ENCODE data around the gene IGF2BP1.

IGF2BP1 gene

DNA sequence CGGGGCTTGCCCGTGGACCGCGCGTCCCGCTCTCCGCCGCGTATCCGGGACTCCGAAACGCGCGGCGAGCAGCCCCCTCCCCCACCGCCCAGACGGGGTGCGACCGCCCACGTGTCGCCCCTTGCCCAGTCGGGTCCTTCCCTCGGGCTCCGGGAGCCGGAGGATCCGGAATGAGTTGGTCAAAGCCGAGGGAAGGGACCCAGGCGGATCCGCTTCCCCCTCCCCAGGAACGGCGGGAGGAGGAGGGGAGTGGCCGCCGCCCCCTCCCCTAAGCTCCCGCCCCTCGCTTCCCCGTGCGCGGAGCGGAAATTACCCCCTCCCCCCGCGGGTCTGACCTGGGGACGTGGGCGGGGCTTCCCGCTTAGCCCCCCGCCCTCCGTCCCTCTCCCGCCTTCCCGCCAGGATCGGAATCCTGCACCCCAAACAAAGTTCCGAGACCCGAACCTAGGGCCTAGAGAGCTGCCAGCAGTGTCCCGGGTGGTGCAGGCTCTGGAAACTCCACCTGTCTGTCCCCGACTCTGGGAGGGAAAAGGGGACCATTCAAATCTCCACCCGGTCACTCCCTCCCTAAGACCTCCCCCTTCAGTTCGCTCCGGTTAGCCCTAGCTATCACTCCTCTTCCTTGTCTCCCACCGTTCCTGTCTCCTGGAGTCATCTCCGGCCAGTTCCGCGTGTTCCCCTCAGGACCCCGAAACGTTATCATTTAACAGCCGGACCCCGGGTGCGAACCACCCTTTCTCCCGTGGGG, 1.0 kb upstream of the IGF2BP1 start:
- peak; percentile 93 for TF ChIP-seq EZH2 (optimal IDR thresholded peaks at IDR 0.05; ENCODE audit: low read depth, low read length)
- TF ChIP-seq, protein P1, sequence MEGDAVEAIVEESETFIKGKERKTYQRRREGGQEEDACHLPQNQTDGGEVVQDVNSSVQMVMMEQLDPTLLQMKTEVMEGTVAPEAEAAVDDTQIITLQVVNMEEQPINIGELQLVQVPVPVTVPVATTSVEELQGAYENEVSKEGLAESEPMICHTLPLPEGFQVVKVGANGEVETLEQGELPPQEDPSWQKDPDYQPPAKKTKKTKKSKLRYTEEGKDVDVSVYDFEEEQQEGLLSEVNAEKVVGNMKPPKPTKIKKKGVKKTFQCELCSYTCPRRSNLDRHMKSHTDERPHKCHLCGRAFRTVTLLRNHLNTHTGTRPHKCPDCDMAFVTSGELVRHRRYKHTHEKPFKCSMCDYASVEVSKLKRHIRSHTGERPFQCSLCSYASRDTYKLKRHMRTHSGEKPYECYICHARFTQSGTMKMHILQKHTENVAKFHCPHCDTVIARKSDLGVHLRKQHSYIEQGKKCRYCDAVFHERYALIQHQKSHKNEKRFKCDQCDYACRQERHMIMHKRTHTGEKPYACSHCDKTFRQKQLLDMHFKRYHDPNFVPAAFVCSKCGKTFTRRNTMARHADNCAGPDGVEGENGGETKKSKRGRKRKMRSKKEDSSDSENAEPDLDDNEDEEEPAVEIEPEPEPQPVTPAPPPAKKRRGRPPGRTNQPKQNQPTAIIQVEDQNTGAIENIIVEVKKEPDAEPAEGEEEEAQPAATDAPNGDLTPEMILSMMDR (IDR thresholded peaks at IDR 0.05; ENCODE audit: low read length) = no peak
- TF ChIP-seq EZH2phosphoT487 (IDR thresholded peaks at IDR 0.05; ENCODE audit: low read length) = no peak
- Histone ChIP-seq H3K9me2 (replicated peaks; ENCODE audit: insufficient read depth, low read length) (no peaks in the 10 kb centered on the region), H3K79me2 (ENCODE audit: low read length) (no peaks in the 10 kb centered on the region), H3K9me3 (replicated peaks; ENCODE audit: insufficient read depth, low read length) (no peaks in the 10 kb centered on the region), H3K4me1 (ENCODE audit: low read length) (no peaks in the 10 kb centered on the region; the same call in 1 of the 2 replicates), H3K27me3 (replicated peaks; ENCODE audit: insufficient read depth, low read length) (peaks cover 100% of the 10 kb centered on the region), H3K36me3 (replicated peaks; ENCODE audit: insufficient read depth, low read length) (no peaks in the 10 kb centered on the region), H3K9ac (ENCODE audit: low read length) (no peak overlapping the region), H3K4me2 (ENCODE audit: low read depth, low read length) (peak overlapping the region; percentile 31; the same call in 1 of the 2 replicates), H4K20me1 (ENCODE audit: insufficient read depth, low read length) (peaks cover 2% of the 10 kb centered on the region; the same call in 1 of the 2 replicates), H3F3A (ENCODE audit: insufficient read depth, low read length) (no peaks in the 10 kb centered on the region; the same call in 1 of the 2 replicates), H3K27ac (ENCODE audit: low read length) (no peak overlapping the region), H3K4me3 (ENCODE audit: low read length) (no peak overlapping the region; the same call in 1 of the 2 replicates), H2AFZ (ENCODE audit: low read length) (no peak overlapping the region)
- DNase-seq = no peak

DNA sequence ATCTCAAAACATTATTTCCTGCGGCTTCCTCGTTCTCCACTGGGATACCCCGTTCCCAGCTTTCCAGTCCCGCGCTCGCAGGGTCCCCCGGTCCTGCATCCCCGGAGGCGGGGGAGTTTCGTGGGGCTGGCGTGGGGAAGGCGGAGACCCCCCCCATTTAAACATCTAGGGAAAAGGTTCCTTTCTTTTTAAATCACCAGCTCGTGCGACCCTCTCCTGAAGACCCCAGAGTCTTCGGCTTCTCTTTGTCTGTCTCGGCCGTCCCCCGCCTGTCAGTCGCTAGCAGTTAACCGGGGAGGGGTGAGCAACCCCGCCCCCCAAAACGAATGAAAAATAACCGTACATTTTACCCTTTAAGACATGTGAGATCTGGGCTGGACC, 473 bp upstream of the IGF2BP1 start:
- H3K4me2 ChIP-seq (ENCODE audit: low read depth, low read length) = peak overlapping the region; percentile 31; the same call in 1 of the 2 replicates
- H4K20me1 ChIP-seq (ENCODE audit: insufficient read depth, low read length) = peaks cover 2% of the 10 kb centered on the region; the same call in 1 of the 2 replicates
- TF ChIP-seq, protein P1 (IDR thresholded peaks at IDR 0.05; ENCODE audit: low read length) = no peak
- TF ChIP-seq EZH2phosphoT487 (IDR thresholded peaks at IDR 0.05; ENCODE audit: low read length) = 0 out of 2 replicates have a peak, but pooled peaks have one; percentile 51
- TF ChIP-seq EZH2 (optimal IDR thresholded peaks at IDR 0.05; ENCODE audit: low read depth, low read length) = peak; percentile 24
- H3K36me3 ChIP-seq (replicated peaks; ENCODE audit: insufficient read depth, low read length) = no peaks in the 10 kb centered on the region
- no peak overlapping the region for H3K9ac ChIP-seq (ENCODE audit: low read length)
- H3K79me2 ChIP-seq (ENCODE audit: low read length) = no peaks in the 10 kb centered on the region
- no peak for DNase-seq
- no peak overlapping the region for H3K27ac ChIP-seq (ENCODE audit: low read length)
- H3K9me2 ChIP-seq (replicated peaks; ENCODE audit: insufficient read depth, low read length) = no peaks in the 10 kb centered on the region
- H2AFZ ChIP-seq (ENCODE audit: low read length) = no peak overlapping the region
- no peaks in the 10 kb centered on the region; the same call in 1 of the 2 replicates for H3F3A ChIP-seq (ENCODE audit: insufficient read depth, low read length)
- H3K4me1 ChIP-seq (ENCODE audit: low read length) = no peaks in the 10 kb centered on the region; the same call in 1 of the 2 replicates
- H3K27me3 ChIP-seq (replicated peaks; ENCODE audit: insufficient read depth, low read length) = peaks cover 100% of the 10 kb centered on the region
- H3K4me3 ChIP-seq (ENCODE audit: low read length) = no peak overlapping the region; the same call in 1 of the 2 replicates
- no peaks in the 10 kb centered on the region for H3K9me3 ChIP-seq (replicated peaks; ENCODE audit: insufficient read depth, low read length)

DNA sequence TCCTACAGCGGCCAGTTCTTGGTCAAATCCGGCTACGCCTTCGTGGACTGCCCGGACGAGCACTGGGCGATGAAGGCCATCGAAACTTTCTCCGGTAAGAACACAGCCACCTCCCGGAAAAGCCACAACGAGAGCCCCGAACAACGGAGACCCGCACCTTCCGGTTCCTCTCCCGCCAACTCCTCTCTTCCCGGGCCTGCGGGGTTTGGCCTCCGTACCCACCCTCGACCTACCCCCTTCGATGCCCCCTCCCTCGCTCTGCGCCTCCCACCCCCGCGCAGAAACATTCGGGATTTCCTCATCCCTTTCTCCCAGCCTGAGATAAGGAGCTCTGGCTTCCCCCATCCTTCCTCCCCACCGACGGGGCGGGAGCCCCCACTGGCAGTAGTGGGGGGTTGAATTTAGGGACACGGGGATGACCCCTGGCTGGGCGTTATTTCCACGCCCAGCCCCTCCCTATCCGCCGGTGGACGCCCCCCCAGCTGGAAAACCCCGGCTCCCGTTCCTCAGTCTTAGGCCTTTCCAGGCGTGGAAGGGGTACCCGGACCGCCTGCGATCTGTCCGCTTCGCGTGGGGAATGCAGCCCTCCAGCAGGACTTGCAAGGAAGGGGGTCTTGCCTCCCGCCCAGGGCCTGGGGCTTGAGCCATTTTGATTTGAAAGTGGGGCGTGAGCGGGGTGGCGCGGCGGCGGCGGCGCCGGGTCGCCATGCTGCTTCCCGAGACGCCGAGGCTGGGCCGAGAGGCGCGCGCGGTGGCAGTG, 822 bp downstream of the IGF2BP1 start:
- H3K9me2 ChIP-seq (replicated peaks; ENCODE audit: insufficient read depth, low read length) = no peaks in the 10 kb centered on the region
- no peaks in the 10 kb centered on the region; the same call in 1 of the 2 replicates for H3K4me1 ChIP-seq (ENCODE audit: low read length)
- peak overlapping the region; percentile 35 for H3K4me3 ChIP-seq (ENCODE audit: low read length)
- DNase-seq = no peak
- H3K27ac ChIP-seq (ENCODE audit: low read length) = no peak overlapping the region
- no peak overlapping the region for H2AFZ ChIP-seq (ENCODE audit: low read length)
- no peaks in the 10 kb centered on the region; the same call in 1 of the 2 replicates for H4K20me1 ChIP-seq (ENCODE audit: insufficient read depth, low read length)
- no peaks in the 10 kb centered on the region for H3K79me2 ChIP-seq (ENCODE audit: low read length)
- no peaks in the 10 kb centered on the region for H3K36me3 ChIP-seq (replicated peaks; ENCODE audit: insufficient read depth, low read length)
- no peaks in the 10 kb centered on the region; the same call in 1 of the 2 replicates for H3F3A ChIP-seq (ENCODE audit: insufficient read depth, low read length)
- H3K4me2 ChIP-seq (ENCODE audit: low read depth, low read length) = peak overlapping the region; percentile 31; the same call in 1 of the 2 replicates
- TF ChIP-seq, protein P1 (IDR thresholded peaks at IDR 0.05; ENCODE audit: low read length) = no peak
- TF ChIP-seq EZH2 (optimal IDR thresholded peaks at IDR 0.05; ENCODE audit: low read depth, low read length) (peak; percentile 67), EZH2phosphoT487 (IDR thresholded peaks at IDR 0.05; ENCODE audit: low read length) (no peak)
- peaks cover 100% of the 10 kb centered on the region for H3K27me3 ChIP-seq (replicated peaks; ENCODE audit: insufficient read depth, low read length)
- H3K9ac ChIP-seq (ENCODE audit: low read length) = no peak overlapping the region
- H3K9me3 ChIP-seq (replicated peaks; ENCODE audit: insufficient read depth, low read length) = no peaks in the 10 kb centered on the region
